Stimulated activated CD4-positive, alpha-beta T cell treated with anti-CD3 and anti-CD28 coated beads, Interleukin-15, amount 100 ng/mL, for 24 hours (primary cell): ENCODE results near the gene HTR7.
"Not testable (repeated sequence)": the region's sequence is repeated elsewhere in the genome, so short reads cannot be mapped to it uniquely, and the experiment has no call there.

Source experiments
- DNase-seq: peaks from one replicate; pipeline ENCODE4 v3.0.0-alpha.2; 2020

The HTR7 gene

GRCh38 chr10:90856964-90857634 lies 740 bp downstream of the HTR7 start:
- peak; percentile 14 for DNase-seq

GRCh38 chr10:90856261-90856660 lies 1.6 kb downstream of the HTR7 start:
- no peak for DNase-seq

DNA sequence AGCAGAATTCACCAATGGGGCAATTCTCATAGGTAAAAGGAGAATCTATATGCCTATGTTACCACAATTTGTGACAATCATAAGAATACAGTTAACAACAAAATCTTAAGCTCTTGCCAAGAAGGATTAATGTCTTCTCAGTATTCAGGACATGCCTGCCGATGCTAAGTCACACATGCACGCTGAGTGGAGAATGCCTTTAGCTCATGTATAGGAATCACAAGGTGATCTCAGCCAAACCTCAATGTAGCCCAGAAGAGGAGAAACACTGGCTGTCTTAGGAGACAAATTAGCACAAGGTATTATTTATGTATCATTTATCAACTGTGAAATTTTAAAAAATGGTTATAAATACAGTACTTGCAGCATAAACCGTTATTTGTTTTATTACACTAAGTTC lies 2.7 kb downstream of the HTR7 start:
- no peak for DNase-seq

- DNase-seq: no peak
Measured at GRCh38 chr10:90849956-90850749, 7.7 kb downstream of the HTR7 start.

- DNase-seq: no peak
Measured at GRCh38 chr10:90847436-90847835, 10.4 kb downstream of the HTR7 start.

GRCh38 chr10:90846746-90847145 lies 11.1 kb downstream of the HTR7 start:
- no peak for DNase-seq

GRCh38 chr10:90845726-90846125 lies 12.1 kb downstream of the HTR7 start:
- DNase-seq: no peak

DNA sequence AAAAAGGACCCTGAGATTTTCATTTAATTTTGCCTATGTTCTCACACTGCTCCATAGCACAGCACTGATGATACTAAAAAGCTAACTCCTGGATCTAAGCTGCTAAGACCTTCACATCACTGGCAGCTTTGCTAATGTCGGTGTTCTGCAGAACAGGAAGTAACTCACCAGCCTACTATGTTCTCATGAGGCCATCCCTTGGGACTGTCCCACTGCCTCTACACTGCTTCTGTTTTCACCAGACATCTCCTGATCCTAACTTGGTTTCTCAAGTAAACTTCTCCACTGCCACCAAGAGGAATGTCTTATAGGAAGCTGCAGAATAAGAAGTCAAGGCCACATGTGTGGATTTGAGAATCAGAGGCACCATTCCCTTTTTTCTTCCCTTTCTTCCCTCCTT lies 15.1 kb downstream of the HTR7 start:
- DNase-seq: no peak

GRCh38 chr10:90837486-90837885 lies 20.4 kb downstream of the HTR7 start:
- no peak for DNase-seq

DNA sequence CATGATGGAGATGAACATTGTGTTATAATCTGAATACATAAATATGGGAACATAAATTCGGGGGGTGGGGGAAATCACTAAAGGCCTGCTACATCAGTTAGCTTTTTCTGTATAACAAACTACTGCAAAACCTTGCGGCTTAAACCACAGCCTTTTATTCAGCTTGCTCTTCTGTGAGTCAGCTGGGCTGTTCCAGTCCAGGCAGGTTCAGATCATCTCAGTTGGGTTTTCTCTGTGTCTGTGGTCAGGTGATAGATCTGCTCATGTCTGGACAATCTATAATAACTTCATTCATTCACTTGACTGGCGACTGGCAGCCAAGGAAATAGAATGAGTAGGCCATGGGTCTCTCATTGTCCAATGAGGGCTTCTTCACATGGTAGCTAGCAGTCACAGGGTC lies 23.5 kb downstream of the HTR7 start:
- no peak for DNase-seq

DNA sequence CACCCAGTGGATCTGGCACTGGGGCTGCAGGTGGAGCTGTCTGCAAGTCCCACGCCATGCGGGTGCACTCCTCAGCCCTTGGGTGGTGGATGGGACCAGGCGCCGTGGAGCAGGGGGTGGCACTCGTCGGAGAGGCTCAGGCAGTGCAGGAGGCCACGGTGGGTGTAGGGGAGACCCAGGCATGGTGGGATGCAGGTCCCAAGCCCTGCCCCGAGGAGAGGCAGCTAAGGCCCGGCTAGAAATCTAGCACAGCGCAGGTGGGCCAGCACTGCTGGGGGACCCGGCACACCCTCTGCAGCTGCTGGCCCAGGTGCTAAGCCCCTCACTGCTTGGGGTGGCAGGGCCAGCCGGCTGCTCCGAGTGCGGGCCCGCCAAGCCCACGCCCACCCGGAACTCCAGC lies 25.7 kb downstream of the HTR7 start:
- no peak for DNase-seq

GRCh38 chr10:90822508-90822907 lies 35.3 kb downstream of the HTR7 start:
- no peak for DNase-seq

DNA sequence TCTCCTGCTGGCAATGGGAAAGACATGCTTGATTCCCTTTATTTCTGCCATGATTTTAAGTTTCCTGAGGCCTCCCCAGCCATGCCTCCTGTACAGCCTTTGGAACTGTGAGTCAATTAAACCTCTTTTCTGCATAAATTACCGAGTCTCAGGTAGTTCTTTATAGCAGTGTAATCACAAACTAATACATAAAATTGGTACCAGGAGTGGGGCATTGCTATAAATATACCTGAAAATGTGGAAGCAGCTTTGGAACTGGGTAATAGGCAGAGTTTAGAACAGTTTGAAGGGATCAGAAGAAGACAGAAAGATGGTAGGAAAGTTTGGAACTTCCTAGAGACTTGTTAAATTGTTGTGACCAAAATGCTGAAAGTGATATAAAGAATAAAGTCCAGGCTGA lies 36.0 kb downstream of the HTR7 start:
- DNase-seq: not testable (repeated sequence)

GRCh38 chr10:90819911-90820310 lies 37.9 kb downstream of the HTR7 start:
- DNase-seq: no peak

GRCh38 chr10:90818736-90819135 lies 39.1 kb downstream of the HTR7 start:
- no peak for DNase-seq

- no peak for DNase-seq
Measured at GRCh38 chr10:90817128-90817889, 40.5 kb downstream of the HTR7 start.

DNA sequence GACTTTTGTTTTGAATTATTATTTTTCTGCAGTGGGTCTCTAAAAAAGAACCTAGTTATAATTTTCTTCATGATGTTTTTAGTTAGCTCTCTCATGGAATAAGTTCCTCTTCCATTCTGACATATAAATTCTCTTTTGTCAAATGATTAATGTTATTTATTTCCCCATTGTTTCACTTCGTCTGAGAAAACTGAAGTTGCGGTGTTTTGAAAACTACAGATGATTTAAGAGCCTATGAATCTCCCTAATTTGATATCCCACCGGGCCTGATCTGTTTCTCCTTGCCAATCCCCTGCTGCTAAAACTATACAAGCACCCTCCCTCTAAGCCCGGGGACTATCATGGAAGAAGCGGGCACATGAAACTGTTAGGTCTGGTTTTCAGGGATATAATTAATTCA lies 41.4 kb downstream of the HTR7 start:
- no peak for DNase-seq

GRCh38 chr10:90813594-90814365 lies 44.1 kb downstream of the HTR7 start:
- DNase-seq: no peak

DNA sequence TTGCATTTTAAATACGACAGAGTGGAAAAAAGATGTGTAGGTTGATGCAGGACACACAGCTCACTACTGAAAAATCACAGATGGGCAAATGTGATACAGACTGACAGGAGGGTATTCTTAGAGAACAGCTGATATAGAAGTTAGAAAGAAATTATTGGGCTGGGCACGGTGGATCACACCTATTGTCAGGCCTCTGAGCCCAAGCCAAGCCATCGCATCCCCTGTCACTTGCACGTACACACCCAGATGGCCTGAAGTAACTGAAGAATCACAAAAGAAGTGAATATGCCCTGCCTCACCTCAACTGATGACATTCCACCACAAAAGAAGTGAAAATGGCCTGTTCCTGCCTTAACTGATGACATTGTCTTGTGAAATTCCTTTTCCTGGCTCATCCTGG lies 50.7 kb downstream of the HTR7 start:
- DNase-seq: not testable (repeated sequence)

- no peak for DNase-seq
Measured at GRCh38 chr10:90806677-90807076, 51.2 kb downstream of the HTR7 start.

- DNase-seq: no peak
Measured at GRCh38 chr10:90805206-90805605, 52.6 kb downstream of the HTR7 start.

DNA sequence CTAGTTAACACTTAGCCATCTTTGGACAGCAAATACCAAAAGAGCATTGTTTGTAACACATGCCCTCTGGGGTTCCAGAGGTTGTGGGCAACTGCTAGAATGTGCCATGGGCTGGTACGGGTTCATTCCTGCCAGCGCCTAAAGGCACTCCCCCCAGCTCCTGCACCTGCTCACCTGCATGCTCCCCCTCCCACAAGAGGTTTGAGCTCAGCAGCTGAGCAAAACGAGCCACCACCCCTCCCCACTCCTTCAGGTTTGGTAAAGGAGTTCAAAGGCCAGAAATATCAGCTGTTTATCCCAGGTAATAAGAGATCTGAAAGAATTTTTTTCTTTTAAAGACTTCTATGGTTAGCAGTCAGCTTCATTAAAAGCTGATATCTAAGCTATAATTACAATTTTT lies 53.5 kb downstream of the HTR7 start:
- DNase-seq: no peak

DNA sequence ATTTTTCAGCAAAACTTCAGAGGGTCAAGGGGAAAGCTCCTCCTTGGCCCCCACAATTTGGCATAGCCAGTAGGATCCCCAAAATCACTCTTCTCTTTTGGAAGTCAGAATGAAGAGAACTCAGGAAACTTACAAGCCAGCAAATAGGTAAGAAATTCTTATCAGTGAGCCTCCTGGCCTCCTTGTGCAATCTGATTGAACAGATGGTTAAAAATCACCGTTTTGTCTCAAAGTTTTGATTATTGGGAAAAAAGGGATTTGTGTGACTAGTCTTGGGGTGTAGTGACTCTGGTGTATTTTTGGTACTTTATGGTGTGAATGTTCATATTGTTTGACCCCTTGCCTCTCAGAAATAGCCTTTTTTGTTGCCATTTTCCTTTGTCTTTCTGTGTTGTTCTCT lies 56.2 kb downstream of the HTR7 start:
- no peak for DNase-seq
